ENCODE data around the gene MYRIP. TPM values are rescaled to one million over a fixed set of nuclear protein-coding genes. Genes with fewer than 3 reads are reported as not detected.

Gene MYRIP
- total and polyA plus RNA-seq, 2 of the 4 experiments (the other 2 are of a cell fraction): not detected

GRCh38 chr3:39810647-39811161 is 1.3 kb downstream of the MYRIP start:
- no peak overlapping the region for H3K4me3 ChIP-seq (ENCODE audit: insufficient read depth, low read depth, low read length)
- in situ Hi-C loops (cut with MboI; ENCODE audit: low sequenced_read_pairs): no loop called here
- no peak overlapping the region for H2AK5ac ChIP-seq (ENCODE audit: low read depth, low read length)
- POLR2A ChIA-PET (ENCODE audit: unreplicated experiment): no interaction called here
- WGBS, 2 experiments (ENCODE audit: extremely low coverage in 2 of 2, insufficient read length in 1 of 2): 0% methylated on average over 2 of the region's 16 CpGs; no CpG with 5 or more reads in 1 of the 2 experiments
- no peaks in the 10 kb centered on the region for H3K36me3 ChIP-seq (ENCODE audit: control insufficient read depth, insufficient read depth, low read length)
- H3K27me3 ChIP-seq (ENCODE audit: control insufficient read depth, insufficient read depth, low read length): peaks cover 12% of the 10 kb centered on the region; the same call in 1 of the 2 replicates
- H4K8ac ChIP-seq (ENCODE audit: low read depth in 2 of 2, low read length in 2 of 2): no peak overlapping the region
- H3K14ac ChIP-seq (replicated peaks; ENCODE audit: low read depth, low read length): no peak overlapping the region
- no peaks in the 10 kb centered on the region for H3K9me1 ChIP-seq (ENCODE audit: insufficient read depth, low read length)
- no peak overlapping the region for H3K18ac ChIP-seq (ENCODE audit: low read depth, low read length)
- H2BK20ac ChIP-seq (ENCODE audit: low read depth, low read length): no peak overlapping the region
- no peak overlapping the region for H3K4ac ChIP-seq (ENCODE audit: low read depth, low read length)
- dilution Hi-C loops (cut with HindIII; ENCODE audit: low sequenced_read_pairs, unreplicated experiment): no loop called here
- H3K4me1 ChIP-seq (ENCODE audit: control insufficient read depth, insufficient read depth, low read length): no peaks in the 10 kb centered on the region
- no peak overlapping the region for H2BK15ac ChIP-seq (ENCODE audit: low read depth, low read length)
- no peak overlapping the region for H3K23ac ChIP-seq (ENCODE audit: low read depth, low read length)
- no peak overlapping the region for H3K9ac ChIP-seq (ENCODE audit: low read depth, low read length)
- no peak for ATAC-seq (ENCODE audit: low read depth)
- CTCF ChIA-PET: no interaction called here
- H4K5ac ChIP-seq (ENCODE audit: low read depth, low read length): no peak overlapping the region
- no TSS peak for BruUV-seq (replicated peaks)
- no peak overlapping the region for H4K91ac ChIP-seq (ENCODE audit: insufficient read depth, low read depth, low read length)
- H2BK5ac ChIP-seq (ENCODE audit: low read depth, low read length, poor library complexity, severe bottlenecking): no peak overlapping the region
- H2AFZ ChIP-seq (replicated peaks; ENCODE audit: low read length, poor library complexity): no peak overlapping the region
- H2AK9ac ChIP-seq (replicated peaks; ENCODE audit: low read depth, low read length, poor library complexity): no peak overlapping the region
- no peak overlapping the region for H3K56ac ChIP-seq (ENCODE audit: extremely low read depth, insufficient read depth, low read length)
- no peaks in the 10 kb centered on the region for H4K20me1 ChIP-seq (ENCODE audit: insufficient read depth, low read length)
- peaks cover 4% of the 10 kb centered on the region for H3K9me3 ChIP-seq (ENCODE audit: control insufficient read depth, insufficient read depth, low read length)
- no peak overlapping the region for H3K27ac ChIP-seq (ENCODE audit: insufficient read depth, low read length)
- no peaks in the 10 kb centered on the region for H3K79me1 ChIP-seq (ENCODE audit: low read depth in 1 of 2, low read length in 2 of 2)
- DNase-seq: no peak
- H3K4me2 ChIP-seq (ENCODE audit: low read depth, low read length): no peak overlapping the region
- no peak overlapping the region for H2BK120ac ChIP-seq (ENCODE audit: low read depth, low read length)
- TF ChIP-seq MXI1 (IDR thresholded peaks at IDR 0.05; ENCODE audit: borderline replicate concordance, low read depth, low read length): no peak
- no peak for TF ChIP-seq RCOR1 (IDR thresholded peaks at IDR 0.05; ENCODE audit: insufficient replicate concordance, low read length)
- no peak for TF ChIP-seq POLR2A (IDR thresholded peaks at IDR 0.05; ENCODE audit: low read depth, low read length)
- no peak for TF ChIP-seq FOS (IDR thresholded peaks at IDR 0.05; ENCODE audit: low read depth, low read length)
- TF ChIP-seq MAZ (IDR thresholded peaks at IDR 0.05; ENCODE audit: borderline replicate concordance, low read depth, low read length): no peak
- TF ChIP-seq CEBPB (IDR thresholded peaks at IDR 0.05; ENCODE audit: low read depth, low read length): no peak
- TF ChIP-seq BHLHE40 (IDR thresholded peaks at IDR 0.05; ENCODE audit: low read depth, low read length): no peak
- TF ChIP-seq CHD1 (IDR thresholded peaks at IDR 0.05; ENCODE audit: low read depth, low read length): no peak
- TF ChIP-seq MAFK (IDR thresholded peaks at IDR 0.05; ENCODE audit: low read depth, low read length): no peak
- TF ChIP-seq NFE2L2 (IDR thresholded peaks at IDR 0.05; ENCODE audit: low read depth, low read length): no peak
- TF ChIP-seq CTCF (conservative IDR thresholded peaks at IDR 0.05; ENCODE audit: low read depth, low read length): no peak
- TF ChIP-seq RAD21 (IDR thresholded peaks at IDR 0.05; ENCODE audit: low read length): no peak
- no peak for TF ChIP-seq USF2 (IDR thresholded peaks at IDR 0.05; ENCODE audit: low read depth, low read length)
- no peak for TF ChIP-seq RFX5 (IDR thresholded peaks at IDR 0.05; ENCODE audit: low read depth, low read length)
- TF ChIP-seq SMC3 (IDR thresholded peaks at IDR 0.05; ENCODE audit: low read depth, low read length): no peak
- TF ChIP-seq ELK1 (IDR thresholded peaks at IDR 0.05; ENCODE audit: borderline replicate concordance, low read depth, low read length): no peak
- intact Hi-C loops (cut with micrococcal nuclease): no loop called here
